Osteocyte (in vitro differentiated cells): ENCODE data around the gene DGKQ. TPM values are rescaled to one million over a fixed set of nuclear protein-coding genes. Genes with fewer than 3 reads are reported as not detected.
"Not testable (repeated sequence)": the region's sequence is repeated elsewhere in the genome, so short reads cannot be mapped to it uniquely, and the experiment has no call there.

ENCODE experiments used
- DNase-seq: peaks from one replicate; pipeline ENCODE4 v3.0.0; 2021; ENCODE audit warnings: mixed read lengths; ENCODE audit not compliant: unreplicated experiment; ENCODE audit errors: extremely low spot score
- H3K27ac Mint-ChIP-seq: one replicate; pipeline ENCODE4 v1.8.0; 2021; ENCODE audit warnings: mild to moderate bottlenecking, mixed read lengths; ENCODE audit not compliant: unreplicated experiment
- H3K27me3 Mint-ChIP-seq: one replicate; pipeline ENCODE4 v1.8.0; 2021; ENCODE audit warnings: mixed read lengths; ENCODE audit not compliant: unreplicated experiment
- H3K36me3 Mint-ChIP-seq: one replicate; pipeline ENCODE4 v1.8.0; 2021; ENCODE audit warnings: mixed read lengths; ENCODE audit not compliant: unreplicated experiment
- H3K4me1 Mint-ChIP-seq: one replicate; pipeline ENCODE4 v1.8.0; 2021; ENCODE audit warnings: mixed read lengths; ENCODE audit not compliant: unreplicated experiment
- H3K4me3 Mint-ChIP-seq: one replicate; pipeline ENCODE4 v1.8.0; 2021; ENCODE audit warnings: mild to moderate bottlenecking, moderate library complexity, mixed read lengths; ENCODE audit not compliant: unreplicated experiment
- H3K9me3 Mint-ChIP-seq: one replicate; pipeline ENCODE4 v1.8.0; 2021; ENCODE audit warnings: mixed read lengths; ENCODE audit not compliant: unreplicated experiment
- CTCF ChIP-seq: fragments of 200-600 bp; sonication (generic); IDR thresholded peaks from 2 replicates; pipeline ENCODE4 v1.5.0; 2021; ENCODE audit warnings: antibody characterized with exemption, mild to moderate bottlenecking, moderate library complexity
- total RNA-seq: library from RNA; stranded (reverse); gene quantifications from 2 replicates; pipeline ENCODE4 v1.2.1, GENCODE V29; 2021

DGKQ gene
- total RNA-seq, 1 donor from 2014 or later = 18.5 TPM

GRCh38 chr4:947491-947971 is 25.8 kb downstream of the DGKQ start:
- DNase-seq = no peak
- no peaks in the 10 kb centered on the region for H3K27me3 Mint-ChIP-seq
- peaks cover 6% of the 10 kb centered on the region for H3K4me1 Mint-ChIP-seq
- no peaks in the 10 kb centered on the region for H3K9me3 Mint-ChIP-seq
- H3K36me3 Mint-ChIP-seq = peaks cover 2% of the 10 kb centered on the region
- no peak for TF ChIP-seq CTCF
- no peak overlapping the region for H3K27ac Mint-ChIP-seq
- H3K4me3 Mint-ChIP-seq = no peak overlapping the region

- TF ChIP-seq CTCF = no peak
Observed at GRCh38 chr4:946517-947471, 26.6 kb downstream of the DGKQ start.

GRCh38 chr4:946103-946450 is 27.3 kb downstream of the DGKQ start:
- no peak overlapping the region for H3K27ac Mint-ChIP-seq
- peaks cover 6% of the 10 kb centered on the region for H3K4me1 Mint-ChIP-seq
- no peak overlapping the region for H3K4me3 Mint-ChIP-seq
- no peak for TF ChIP-seq CTCF
- no peaks in the 10 kb centered on the region for H3K27me3 Mint-ChIP-seq
- peaks cover 2% of the 10 kb centered on the region for H3K36me3 Mint-ChIP-seq
- H3K9me3 Mint-ChIP-seq = no peaks in the 10 kb centered on the region
- DNase-seq = no peak

More at GRCh38 chr4:946517-947471, 26.6 kb downstream of the DGKQ start:
- Mint-ChIP-seq H3K27me3 (no peaks in the 10 kb centered on the region), H3K9me3 (no peaks in the 10 kb centered on the region), H3K36me3 (peaks cover 2% of the 10 kb centered on the region), H3K4me3 (no peak overlapping the region), H3K27ac (no peak overlapping the region), H3K4me1 (peaks cover 6% of the 10 kb centered on the region)
- no peak for DNase-seq

GRCh38 chr4:945274-946102 is 27.9 kb downstream of the DGKQ start:
- Mint-ChIP-seq H3K27me3 (no peaks in the 10 kb centered on the region), H3K9me3 (no peaks in the 10 kb centered on the region), H3K4me1 (peaks cover 6% of the 10 kb centered on the region), H3K27ac (no peak overlapping the region), H3K36me3 (peaks cover 2% of the 10 kb centered on the region), H3K4me3 (no peak overlapping the region)
- DNase-seq = no peak
- TF ChIP-seq CTCF = no peak

- not testable (repeated sequence) for DNase-seq, H3K36me3 Mint-ChIP-seq, H3K27me3 Mint-ChIP-seq, H3K9me3 Mint-ChIP-seq, H3K27ac Mint-ChIP-seq, H3K4me1 Mint-ChIP-seq, H3K4me3 Mint-ChIP-seq
Observed at GRCh38 chr4:939508-939907, 33.9 kb downstream of the DGKQ start.
